HUES6 (cell line): ENCODE data around the gene A3GALT2.
"Not testable (repeated sequence)": the region's sequence is repeated elsewhere in the genome, so short reads cannot be mapped to it uniquely, and the experiment has no call there.

Source experiments
- H3K27ac ChIP-seq: 2 replicates; pipeline ENCODE4 v1.7.0; 2013; ENCODE audit warnings: low read depth, mild to moderate bottlenecking, low read length, inconsistent platforms
- H3K27me3 ChIP-seq: 2 replicates; pipeline ENCODE4 v1.6.1; 2013; ENCODE audit warnings: low read length; ENCODE audit not compliant: control insufficient read depth, insufficient read depth
- H3K36me3 ChIP-seq: 2 replicates; pipeline ENCODE4 v1.6.1; 2013; ENCODE audit warnings: low read length; ENCODE audit not compliant: control insufficient read depth, insufficient read depth
- H3K4me1 ChIP-seq: 2 replicates; pipeline ENCODE4 v1.6.1; 2013; ENCODE audit warnings: low read length; ENCODE audit not compliant: control insufficient read depth, insufficient read depth
- H3K4me3 ChIP-seq: 2 replicates; pipeline ENCODE4 v1.5.1; 2013; ENCODE audit warnings: low read depth, low read length
- H3K9ac ChIP-seq: one replicate; pipeline ENCODE4 v1.6.1; 2013; ENCODE audit warnings: mild to moderate bottlenecking, low read length
- H3K9me3 ChIP-seq: 2 replicates; pipeline ENCODE4 v1.6.1; 2013; ENCODE audit warnings: low read depth, low read length; ENCODE audit not compliant: control insufficient read depth, insufficient read depth

The A3GALT2 gene

GRCh38 chr1:33311706-33312412 is 9.0 kb downstream of the A3GALT2 start:
- peaks cover 7% of the 10 kb centered on the region for H3K27me3 ChIP-seq
- no peak overlapping the region for H3K27ac ChIP-seq

GRCh38 chr1:33310702-33311101 is 10.2 kb downstream of the A3GALT2 start:
- Histone ChIP-seq H3K4me1 (no peaks in the 10 kb centered on the region), H3K27me3 (peaks cover 16% of the 10 kb centered on the region), H3K9ac (no peak overlapping the region), H3K27ac (no peak overlapping the region), H3K36me3 (no peaks in the 10 kb centered on the region), H3K9me3 (peaks cover 11% of the 10 kb centered on the region; the same call in 1 of the 2 replicates), H3K4me3 (no peak overlapping the region)

More at GRCh38 chr1:33311706-33312412, 9.0 kb downstream of the A3GALT2 start:
- Histone ChIP-seq H3K4me1 (no peaks in the 10 kb centered on the region), H3K4me3 (no peak overlapping the region), H3K36me3 (no peaks in the 10 kb centered on the region), H3K9me3 (peaks cover 11% of the 10 kb centered on the region; the same call in 1 of the 2 replicates), H3K9ac (no peak overlapping the region)

- not testable (repeated sequence) for H3K4me3 ChIP-seq, H3K4me1 ChIP-seq, H3K36me3 ChIP-seq, H3K27ac ChIP-seq, H3K9ac ChIP-seq
- H3K27me3 ChIP-seq = peaks cover 17% of the 10 kb centered on the region
- peaks cover 11% of the 10 kb centered on the region; the same call in 1 of the 2 replicates for H3K9me3 ChIP-seq
These were observed 11.5 kb downstream of the A3GALT2 start for GRCh38 chr1:33309351-33309750.

GRCh38 chr1:33307494-33307864 is 13.4 kb downstream of the A3GALT2 start:
- Histone ChIP-seq H3K27me3 (peaks cover 17% of the 10 kb centered on the region), H3K27ac (no peak overlapping the region), H3K9me3 (peaks cover 11% of the 10 kb centered on the region; the same call in 1 of the 2 replicates), H3K9ac (no peak overlapping the region), H3K4me1 (no peaks in the 10 kb centered on the region), H3K36me3 (no peaks in the 10 kb centered on the region), H3K4me3 (no peak overlapping the region)

- Histone ChIP-seq H3K36me3 (no peaks in the 10 kb centered on the region), H3K4me3 (peak overlapping the region; percentile 45; the same call in 1 of the 2 replicates), H3K9ac (no peak overlapping the region), H3K27me3 (peaks cover 17% of the 10 kb centered on the region), H3K27ac (no peak overlapping the region), H3K9me3 (peaks cover 11% of the 10 kb centered on the region; the same call in 1 of the 2 replicates), H3K4me1 (no peaks in the 10 kb centered on the region)
These were observed 14.0 kb downstream of the A3GALT2 start for GRCh38 chr1:33306653-33307493.

- Histone ChIP-seq H3K4me3 (peak overlapping the region; percentile 45; the same call in 1 of the 2 replicates), H3K27me3 (peaks cover 17% of the 10 kb centered on the region), H3K27ac (no peak overlapping the region), H3K9me3 (peaks cover 13% of the 10 kb centered on the region), H3K36me3 (no peaks in the 10 kb centered on the region), H3K4me1 (no peaks in the 10 kb centered on the region), H3K9ac (no peak overlapping the region)
These were observed 14.9 kb downstream of the A3GALT2 start for GRCh38 chr1:33305816-33306652.

GRCh38 chr1:33305016-33305415 is 15.9 kb downstream of the A3GALT2 start:
- peaks cover 17% of the 10 kb centered on the region for H3K27me3 ChIP-seq
- 0 out of 2 replicates have a peak, but pooled peaks cover 3% of the 10 kb centered on the region for H3K4me1 ChIP-seq
- peaks cover 5% of the 10 kb centered on the region for H3K9me3 ChIP-seq
- no peaks in the 10 kb centered on the region for H3K36me3 ChIP-seq
- no peak overlapping the region for H3K4me3 ChIP-seq
- no peak overlapping the region for H3K27ac ChIP-seq
- no peak overlapping the region for H3K9ac ChIP-seq

- 0 out of 2 replicates have a peak, but pooled peaks cover 3% of the 10 kb centered on the region for H3K4me1 ChIP-seq
- H3K4me3 ChIP-seq = no peak overlapping the region
These were observed 18.6 kb downstream of the A3GALT2 start for GRCh38 chr1:33302325-33302724.

GRCh38 chr1:33301273-33301984 is 19.5 kb downstream of the A3GALT2 start:
- H3K4me3 ChIP-seq = no peak overlapping the region
- peaks cover 9% of the 10 kb centered on the region for H3K36me3 ChIP-seq
- H3K9ac ChIP-seq = no peak overlapping the region
- H3K27ac ChIP-seq = no peak overlapping the region
- peaks cover 8% of the 10 kb centered on the region; the same call in 1 of the 2 replicates for H3K27me3 ChIP-seq
- 0 out of 2 replicates have a peak, but pooled peaks cover 3% of the 10 kb centered on the region for H3K4me1 ChIP-seq
- peaks cover 2% of the 10 kb centered on the region; the same call in 1 of the 2 replicates for H3K9me3 ChIP-seq

More at GRCh38 chr1:33302325-33302724, 18.6 kb downstream of the A3GALT2 start:
- Histone ChIP-seq H3K36me3 (no peaks in the 10 kb centered on the region), H3K27me3 (peaks cover 17% of the 10 kb centered on the region), H3K9ac (no peak overlapping the region), H3K27ac (no peak overlapping the region), H3K9me3 (peaks cover 2% of the 10 kb centered on the region; the same call in 1 of the 2 replicates)

GRCh38 chr1:33300673-33301072 is 20.2 kb downstream of the A3GALT2 start:
- peaks cover 2% of the 10 kb centered on the region; the same call in 1 of the 2 replicates for H3K9me3 ChIP-seq
- H3K27ac ChIP-seq = no peak overlapping the region
- no peak overlapping the region for H3K9ac ChIP-seq
- no peak overlapping the region for H3K4me3 ChIP-seq
- 0 out of 2 replicates have a peak, but pooled peaks cover 3% of the 10 kb centered on the region for H3K4me1 ChIP-seq
- peaks cover under 1% of the 10 kb centered on the region; the same call in 1 of the 2 replicates for H3K27me3 ChIP-seq
- peaks cover 16% of the 10 kb centered on the region for H3K36me3 ChIP-seq
